Mucosa of stomach (tissue), 1 donor: ENCODE measurements around the gene METRN.
"Not testable (repeated sequence)": the region's sequence is repeated elsewhere in the genome, so short reads cannot be mapped to it uniquely, and the experiment has no call there.

Experiments
- H3K27me3 ChIP-seq: one replicate; pipeline ENCODE4 v1.7.0; 2013; ENCODE audit warnings: mild to moderate bottlenecking, low read length; ENCODE audit not compliant: control insufficient read depth, insufficient read depth
- H3K36me3 ChIP-seq: one replicate; pipeline ENCODE4 v1.7.0; 2013; ENCODE audit warnings: low read length; ENCODE audit not compliant: control insufficient read depth, insufficient read depth
- H3K4me1 ChIP-seq: one replicate; pipeline ENCODE4 v1.7.0; 2013; ENCODE audit warnings: mild to moderate bottlenecking, low read length; ENCODE audit not compliant: control insufficient read depth, insufficient read depth
- H3K4me3 ChIP-seq: one replicate; pipeline ENCODE4 v1.7.0; 2013; ENCODE audit warnings: low read length
- H3K9ac ChIP-seq: one replicate; pipeline ENCODE4 v1.7.0; 2013; ENCODE audit warnings: mild to moderate bottlenecking, low read length, moderate library complexity
- H3K9me3 ChIP-seq: one replicate; pipeline ENCODE4 v1.7.0; 2013; ENCODE audit warnings: mild to moderate bottlenecking, low read length, moderate library complexity; ENCODE audit not compliant: control insufficient read depth
- donor health status: Pancreatic carcinoma.

METRN gene

DNA sequence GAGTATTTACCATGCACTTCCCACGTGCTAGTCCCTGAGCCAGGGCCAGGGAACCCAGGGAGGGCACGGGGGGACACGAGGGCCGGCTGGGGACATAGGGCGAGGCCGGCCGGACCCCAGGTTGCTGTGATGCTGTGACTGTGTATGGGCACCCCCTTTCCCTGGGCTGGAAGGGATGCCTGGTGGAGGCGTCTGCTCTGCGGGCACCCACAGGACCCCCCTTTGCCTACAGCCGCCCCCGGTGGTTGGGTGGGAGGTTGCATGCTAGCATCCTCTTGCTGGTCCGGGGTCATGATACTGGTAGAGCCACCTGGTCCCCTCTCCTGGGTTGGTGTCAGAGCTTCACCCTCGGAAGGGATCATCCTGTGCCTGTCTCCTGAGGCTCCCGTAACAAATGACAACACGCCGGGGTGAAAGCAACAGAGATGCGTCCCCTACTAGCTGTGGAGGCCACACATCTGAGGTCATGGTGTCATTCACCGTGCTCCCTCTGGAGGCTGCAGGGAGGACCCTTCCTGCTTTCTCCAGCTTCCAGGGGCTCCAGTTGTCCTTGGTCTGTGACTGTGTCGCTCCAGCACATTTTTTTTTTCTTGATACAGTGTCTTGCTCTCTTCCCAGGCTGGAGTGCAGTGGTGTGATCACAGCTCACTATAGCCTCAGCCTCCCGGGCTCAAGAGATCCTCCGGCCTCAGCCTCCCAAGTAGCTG is 29.0 kb downstream of the METRN start:
- Histone ChIP-seq H3K9ac (no peak overlapping the region), H3K4me1 (peaks cover 8% of the 10 kb centered on the region), H3K36me3 (no peaks in the 10 kb centered on the region), H3K4me3 (no peak overlapping the region), H3K27me3 (no peaks in the 10 kb centered on the region), H3K9me3 (no peaks in the 10 kb centered on the region)

DNA sequence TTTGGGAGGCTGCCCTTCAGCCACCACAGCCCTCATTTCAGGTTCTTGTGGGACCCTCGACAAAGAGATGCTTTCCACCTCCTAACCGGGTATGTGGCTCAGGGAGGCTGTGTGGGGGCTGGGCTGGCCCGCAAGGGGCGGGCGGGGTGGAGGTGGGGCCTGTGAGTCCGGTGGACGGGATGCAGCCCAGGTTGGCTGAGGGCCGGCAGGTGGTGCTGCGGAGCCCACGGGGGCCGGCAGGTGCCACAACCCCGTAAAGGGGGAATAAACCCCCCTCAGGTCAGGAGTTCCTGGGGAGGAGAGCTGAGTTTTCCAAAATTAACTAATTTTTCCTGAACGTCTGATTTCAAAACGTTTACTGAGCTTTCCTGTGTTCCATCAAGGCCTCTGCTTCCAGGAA is 30.8 kb downstream of the METRN start:
- Histone ChIP-seq H3K36me3 (no peaks in the 10 kb centered on the region), H3K4me3 (no peak overlapping the region), H3K4me1 (no peaks in the 10 kb centered on the region), H3K27me3 (no peaks in the 10 kb centered on the region), H3K9me3 (no peaks in the 10 kb centered on the region), H3K9ac (no peak overlapping the region)

DNA sequence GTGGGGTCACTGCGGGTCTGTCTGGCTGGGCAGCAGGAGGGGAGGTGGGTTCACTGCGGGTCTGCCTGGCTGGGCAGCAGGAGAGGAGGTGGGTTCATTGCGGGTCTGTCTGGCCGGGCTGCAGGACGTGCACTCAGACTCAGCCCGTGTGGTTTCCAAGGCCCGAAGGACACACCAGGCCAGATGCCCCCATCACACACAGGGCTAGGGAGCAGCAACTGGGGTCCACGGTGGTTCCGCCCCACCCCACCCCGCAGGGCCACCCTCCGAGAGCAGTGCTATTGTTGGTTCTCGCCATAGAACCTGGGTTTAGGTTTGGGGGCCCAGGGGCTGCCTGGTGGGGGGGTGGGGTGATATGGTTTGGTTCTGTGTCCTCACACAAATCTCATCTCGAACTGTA is 31.7 kb downstream of the METRN start:
- Histone ChIP-seq H3K9me3 (no peaks in the 10 kb centered on the region), H3K27me3 (peaks cover 4% of the 10 kb centered on the region), H3K4me1 (no peaks in the 10 kb centered on the region), H3K9ac (no peak overlapping the region), H3K4me3 (no peak overlapping the region), H3K36me3 (no peaks in the 10 kb centered on the region)

DNA sequence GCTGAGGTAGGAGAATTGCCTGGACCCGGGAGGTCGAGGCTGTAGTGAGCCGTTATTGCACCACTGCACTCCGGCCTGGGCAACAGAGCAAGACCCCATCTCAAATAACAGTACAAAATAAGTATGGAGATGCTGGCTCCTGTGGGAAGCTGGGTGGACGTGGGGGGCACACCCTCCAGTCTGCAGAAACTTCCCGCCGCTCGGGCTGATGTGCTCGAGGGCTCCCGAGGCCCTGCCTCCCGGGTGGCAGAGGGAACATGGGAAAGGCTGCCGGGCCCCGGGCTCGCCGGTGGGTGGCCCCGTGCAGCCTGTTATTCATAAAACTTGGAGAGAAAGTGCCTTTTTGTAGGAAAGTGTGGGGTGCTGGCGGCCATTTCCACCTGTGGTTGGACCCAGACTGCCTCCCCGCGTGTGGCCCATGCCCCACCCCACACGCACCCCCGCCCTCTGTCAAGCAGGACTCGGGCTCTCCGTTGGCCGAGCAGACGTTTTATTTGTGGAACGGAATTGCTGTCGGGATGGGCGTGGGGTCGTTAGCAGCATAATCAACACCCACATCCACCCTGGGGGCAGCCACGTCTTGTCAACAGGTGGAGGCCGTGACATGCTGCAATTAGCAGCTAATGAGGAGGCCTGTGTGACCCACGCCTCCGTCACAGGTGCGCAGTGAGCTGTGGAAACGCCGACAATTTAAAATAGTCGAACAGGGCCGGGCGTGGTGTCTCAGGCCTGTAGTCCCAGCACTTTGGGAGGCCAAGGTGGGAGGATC is 33.2 kb downstream of the METRN start:
- Histone ChIP-seq H3K9ac (no peak overlapping the region), H3K4me1 (peaks cover 5% of the 10 kb centered on the region), H3K9me3 (no peaks in the 10 kb centered on the region), H3K4me3 (no peak overlapping the region), H3K36me3 (no peaks in the 10 kb centered on the region), H3K27me3 (peaks cover 15% of the 10 kb centered on the region)

DNA sequence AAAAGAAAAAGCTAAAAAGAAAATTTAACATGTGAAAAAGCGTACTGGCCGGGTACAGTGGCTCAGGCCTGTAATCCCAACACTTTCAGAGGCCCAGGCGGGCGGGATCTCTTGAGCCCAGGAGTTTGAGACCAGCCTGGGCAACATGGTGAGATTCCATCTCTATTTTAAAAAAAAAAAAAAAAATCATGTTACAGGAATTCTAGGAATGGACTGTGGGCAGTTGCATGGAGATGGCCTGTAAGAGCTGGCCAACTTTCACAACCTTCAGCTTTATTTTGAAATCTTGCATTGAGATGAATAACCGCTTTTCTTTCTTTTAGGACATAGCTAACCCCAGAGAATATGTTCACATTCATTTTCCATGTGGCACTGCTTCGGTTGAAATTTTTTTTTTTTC is 34.1 kb downstream of the METRN start:
- Histone ChIP-seq H3K9ac (no peak overlapping the region), H3K36me3 (no peaks in the 10 kb centered on the region), H3K27me3 (peaks cover 15% of the 10 kb centered on the region), H3K9me3 (no peaks in the 10 kb centered on the region), H3K4me3 (no peak overlapping the region), H3K4me1 (peaks cover 5% of the 10 kb centered on the region)

DNA sequence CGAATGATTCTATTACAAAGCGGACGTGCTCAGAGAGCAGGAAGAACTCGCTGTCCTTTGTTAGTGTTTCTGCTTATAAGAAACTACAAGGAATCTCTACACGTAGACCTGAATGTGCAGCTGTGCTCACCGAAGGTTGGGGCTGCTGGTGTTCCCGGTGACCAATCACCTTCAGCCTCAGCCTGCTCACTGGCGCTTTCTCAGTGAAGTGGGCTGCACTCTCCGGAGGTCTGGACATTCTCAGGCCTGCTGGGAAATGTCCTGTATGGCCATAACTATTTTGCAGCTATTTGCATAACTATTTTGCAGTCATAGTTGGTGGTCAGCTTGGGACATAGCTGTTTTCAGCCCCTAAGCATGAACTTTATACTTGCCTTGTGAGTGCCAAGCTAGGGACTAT is 35.6 kb downstream of the METRN start:
- no peaks in the 10 kb centered on the region for H3K36me3 ChIP-seq
- no peaks in the 10 kb centered on the region for H3K9me3 ChIP-seq
- no peak overlapping the region for H3K9ac ChIP-seq
- H3K4me1 ChIP-seq: peaks cover 5% of the 10 kb centered on the region
- peaks cover 15% of the 10 kb centered on the region for H3K27me3 ChIP-seq
- no peak overlapping the region for H3K4me3 ChIP-seq

DNA sequence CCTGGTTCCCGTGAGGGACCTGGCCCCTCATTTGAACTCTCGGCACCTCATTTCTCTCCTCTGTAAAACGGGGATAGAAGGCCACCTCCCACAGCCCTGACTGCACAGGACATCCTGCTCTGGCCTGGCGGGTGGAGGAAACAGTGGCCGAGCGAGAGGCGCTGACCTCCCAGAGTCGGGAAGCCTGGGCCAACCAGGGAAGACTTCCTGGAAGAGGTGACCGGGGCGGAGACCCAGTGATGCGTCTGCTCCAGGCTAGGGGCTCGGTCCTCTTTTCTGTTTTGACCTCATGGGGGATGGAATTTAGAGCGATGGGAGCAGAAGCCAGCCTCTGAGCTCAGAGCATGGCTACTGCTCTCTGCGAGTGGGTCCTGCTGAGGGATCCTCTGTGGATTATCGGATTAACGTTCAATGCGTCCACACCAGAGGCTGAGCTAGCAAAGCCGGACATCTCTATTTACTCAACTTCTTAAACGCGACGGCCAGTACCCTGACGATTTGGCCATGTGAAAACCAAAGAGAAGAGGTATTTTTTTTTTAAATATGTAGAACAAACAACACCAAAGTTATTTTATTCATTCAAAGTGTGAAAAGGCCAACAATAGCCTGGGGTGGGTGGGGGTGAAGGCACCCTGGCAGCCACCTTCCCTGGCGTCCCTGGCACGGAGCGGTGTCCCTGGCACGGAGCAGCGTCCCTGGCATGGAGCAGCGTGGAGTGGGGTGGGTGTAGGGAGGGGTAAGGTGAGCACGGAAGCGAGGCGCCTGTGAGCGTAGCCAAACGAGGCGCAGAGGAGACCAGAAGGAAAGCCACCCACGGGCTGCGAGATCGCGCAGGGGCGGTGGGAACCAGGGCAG is 36.5 kb downstream of the METRN start:
- H3K4me3 ChIP-seq: no peak overlapping the region
- H3K27me3 ChIP-seq: peaks cover 15% of the 10 kb centered on the region
- H3K9ac ChIP-seq: no peak overlapping the region
- H3K36me3 ChIP-seq: no peaks in the 10 kb centered on the region
- no peaks in the 10 kb centered on the region for H3K9me3 ChIP-seq
- peaks cover 5% of the 10 kb centered on the region for H3K4me1 ChIP-seq

DNA sequence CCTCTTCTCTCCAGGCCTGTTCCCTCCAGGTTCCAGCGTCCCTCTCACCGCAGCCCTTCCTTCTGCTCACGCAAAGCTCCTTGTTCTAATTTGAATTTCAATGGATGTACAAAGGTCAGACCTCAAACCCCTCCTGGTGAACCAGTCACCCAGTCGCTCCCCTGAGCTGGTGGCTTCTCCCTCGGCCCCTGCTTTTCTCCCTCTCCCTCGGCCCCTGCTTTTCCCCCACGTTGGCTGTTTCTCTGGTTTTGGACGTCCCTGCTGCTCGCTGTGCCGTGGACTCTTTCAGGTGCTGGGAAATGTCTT is 37.0 kb downstream of the METRN start:
- Histone ChIP-seq H3K4me3 (no peak overlapping the region), H3K9me3 (no peaks in the 10 kb centered on the region), H3K4me1 (peaks cover 5% of the 10 kb centered on the region), H3K36me3 (no peaks in the 10 kb centered on the region), H3K27me3 (peaks cover 15% of the 10 kb centered on the region), H3K9ac (no peak overlapping the region)

DNA sequence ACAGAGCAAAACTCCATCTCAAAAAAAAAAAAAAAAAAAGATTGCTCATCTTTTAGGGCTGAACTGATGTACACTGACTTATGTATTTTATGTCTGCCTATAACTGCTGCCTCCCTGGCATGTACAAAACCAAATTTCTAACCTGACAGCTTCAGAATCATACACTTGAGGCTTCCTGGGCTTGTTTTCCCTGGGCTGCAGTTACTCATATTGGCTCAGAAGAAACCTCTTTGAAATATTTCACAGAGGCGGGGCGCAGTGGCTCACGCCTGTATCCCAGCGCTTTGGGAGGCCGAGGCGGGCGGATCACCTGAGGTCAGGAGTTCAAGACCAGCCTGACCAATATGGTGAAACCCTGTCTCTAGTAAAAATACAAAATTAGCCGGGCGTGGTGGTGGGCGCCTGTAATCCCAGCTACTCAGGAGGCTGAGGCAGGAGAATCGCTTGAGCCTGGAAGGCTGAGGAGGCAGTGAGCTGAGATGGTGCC is 39.2 kb downstream of the METRN start:
- H3K9me3 ChIP-seq, H3K36me3 ChIP-seq, H3K4me1 ChIP-seq, H3K9ac ChIP-seq, H3K4me3 ChIP-seq: not testable (repeated sequence)
- H3K27me3 ChIP-seq: peaks cover 15% of the 10 kb centered on the region

DNA sequence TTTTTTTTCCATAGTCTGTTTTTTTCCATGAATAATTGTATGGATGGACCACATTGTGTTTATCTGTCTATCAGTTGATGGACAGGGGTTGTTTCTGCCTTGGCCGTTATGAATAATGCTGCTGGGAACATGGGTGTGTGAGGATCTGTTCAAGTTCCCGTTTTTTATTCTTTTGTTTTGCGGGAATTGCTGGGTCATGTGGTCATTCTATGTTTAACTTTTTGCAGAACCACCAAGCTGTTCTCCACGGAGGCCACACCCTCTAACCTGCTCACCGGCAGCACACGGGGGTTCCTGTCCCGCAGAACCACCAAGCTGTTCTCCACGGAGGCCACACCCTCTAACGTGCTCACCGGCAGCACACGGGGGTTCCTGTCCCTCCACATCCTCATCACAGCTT is 39.7 kb downstream of the METRN start:
- Histone ChIP-seq H3K36me3 (no peaks in the 10 kb centered on the region), H3K4me3 (no peak overlapping the region), H3K9ac (no peak overlapping the region), H3K27me3 (peaks cover 15% of the 10 kb centered on the region), H3K9me3 (no peaks in the 10 kb centered on the region), H3K4me1 (peaks cover 12% of the 10 kb centered on the region)

DNA sequence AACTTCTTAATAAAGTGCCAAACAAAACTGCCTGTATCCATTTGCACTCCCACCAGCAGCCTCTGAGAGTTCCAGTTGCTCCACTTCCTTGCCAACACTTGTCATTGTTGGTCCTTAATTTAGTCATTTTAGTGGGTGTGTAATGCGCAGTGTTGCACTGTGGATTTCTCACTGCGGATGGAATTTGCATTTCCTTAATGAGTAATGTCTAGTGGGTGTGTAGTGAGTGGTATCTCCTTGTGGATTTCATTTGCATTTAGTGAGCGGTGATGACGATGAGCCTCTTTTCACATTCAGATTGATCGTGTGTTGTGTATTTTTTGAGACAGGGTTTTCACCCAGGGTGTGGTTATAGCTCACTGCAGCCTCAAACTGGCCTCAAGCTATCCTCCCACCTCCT is 41.5 kb downstream of the METRN start:
- H3K4me1 ChIP-seq: peaks cover 30% of the 10 kb centered on the region
- H3K9ac ChIP-seq: no peak overlapping the region
- no peaks in the 10 kb centered on the region for H3K9me3 ChIP-seq
- H3K27me3 ChIP-seq: peaks cover 11% of the 10 kb centered on the region
- H3K4me3 ChIP-seq: no peak overlapping the region
- no peaks in the 10 kb centered on the region for H3K36me3 ChIP-seq
